ENCODE measurements around the gene SHISA2.

GRCh38 chr13:26067601-26068000 is 15.8 kb upstream of the SHISA2 start:
- no peak for TF ChIP-seq CTCF (IDR thresholded peaks at IDR 0.05)
- TF ChIP-seq POLR2A (IDR thresholded peaks at IDR 0.05): no peak
- TF ChIP-seq POLR2AphosphoS5 (IDR thresholded peaks at IDR 0.05): no peak

Data from suprapubic skin (tissue), 4 donors.